ENCODE measurements around the gene NEUROG1.

NEUROG1 gene, protein sequence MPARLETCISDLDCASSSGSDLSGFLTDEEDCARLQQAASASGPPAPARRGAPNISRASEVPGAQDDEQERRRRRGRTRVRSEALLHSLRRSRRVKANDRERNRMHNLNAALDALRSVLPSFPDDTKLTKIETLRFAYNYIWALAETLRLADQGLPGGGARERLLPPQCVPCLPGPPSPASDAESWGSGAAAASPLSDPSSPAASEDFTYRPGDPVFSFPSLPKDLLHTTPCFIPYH

DNA sequence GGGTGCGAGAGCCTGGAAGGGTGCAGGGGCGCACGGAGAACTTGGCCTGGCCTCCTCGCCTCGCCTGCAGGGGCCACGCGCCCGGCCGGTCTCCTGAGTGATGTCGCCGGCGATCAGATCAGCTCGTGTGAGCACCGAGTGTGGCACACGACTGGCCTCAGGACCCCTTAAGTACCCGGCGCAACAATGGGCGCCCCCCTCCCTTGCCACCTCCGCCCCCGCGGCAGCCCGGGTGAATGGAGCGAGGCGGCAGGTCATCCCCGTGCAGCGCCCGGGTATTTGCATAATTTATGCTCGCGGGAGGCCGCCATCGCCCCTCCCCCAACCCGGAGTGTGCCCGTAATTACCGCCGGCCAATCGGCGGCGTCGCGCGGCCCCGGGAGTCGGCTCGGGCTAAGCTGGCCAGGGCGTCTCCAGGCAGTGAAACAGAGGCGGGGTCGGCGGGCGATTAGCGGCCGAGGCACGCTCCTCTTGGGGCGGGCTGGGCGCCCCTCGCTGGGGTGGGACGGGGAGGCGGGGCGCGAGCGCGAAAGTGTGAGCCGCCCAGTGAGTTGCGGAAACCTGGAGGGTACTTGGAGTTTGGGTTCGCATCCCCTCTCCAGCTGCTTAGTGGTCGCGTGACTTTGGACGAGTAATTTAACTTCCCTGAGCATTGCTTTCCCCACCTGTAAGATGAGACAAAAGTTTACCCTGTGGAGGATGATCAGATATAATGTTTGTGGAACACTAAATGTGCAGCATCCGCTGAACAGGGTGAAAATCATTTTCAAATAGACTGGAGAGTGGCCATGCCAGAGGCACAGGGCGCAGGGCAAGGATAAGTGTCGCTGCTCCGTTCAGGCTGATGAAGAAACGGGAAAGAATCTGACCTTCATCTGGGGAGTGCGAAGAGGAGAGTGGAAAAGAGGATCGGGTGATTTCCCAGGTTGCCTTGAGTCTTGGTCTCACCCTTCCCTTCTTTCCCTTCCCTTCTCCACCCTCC is at the start of gene NEUROG1:
NEUROG1 (minus strand) TSS at position 145 of the 982 bp plus-strand sequence. CDS start 274 bp downstream, outside the sequence.
- DNase-seq (ENCODE audit: low spot score) = no peak

GRCh38 chr5:135584918-135585317 is 49.2 kb upstream of the NEUROG1 start:
- DNase-seq (ENCODE audit: low spot score) = no peak

DNA sequence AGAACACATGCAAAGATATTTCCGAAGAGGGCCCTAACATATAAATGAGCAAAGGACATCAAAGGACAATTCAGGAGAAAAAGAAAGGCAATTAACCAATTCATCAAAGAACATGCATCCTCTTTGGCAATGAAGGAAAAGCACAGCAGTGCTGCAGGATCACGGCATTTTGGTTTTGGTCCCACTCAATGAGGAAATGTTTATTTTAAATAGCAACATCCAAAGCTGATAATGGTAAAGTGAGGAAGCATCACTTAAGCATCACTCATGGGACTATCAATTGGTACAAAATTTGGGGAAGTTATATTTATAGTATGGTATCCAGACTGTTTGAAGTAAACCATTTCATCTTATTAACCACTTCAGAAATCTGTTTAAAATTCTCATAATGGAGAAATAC is 48.5 kb upstream of the NEUROG1 start:
- no peak for DNase-seq (ENCODE audit: low spot score)

DNA sequence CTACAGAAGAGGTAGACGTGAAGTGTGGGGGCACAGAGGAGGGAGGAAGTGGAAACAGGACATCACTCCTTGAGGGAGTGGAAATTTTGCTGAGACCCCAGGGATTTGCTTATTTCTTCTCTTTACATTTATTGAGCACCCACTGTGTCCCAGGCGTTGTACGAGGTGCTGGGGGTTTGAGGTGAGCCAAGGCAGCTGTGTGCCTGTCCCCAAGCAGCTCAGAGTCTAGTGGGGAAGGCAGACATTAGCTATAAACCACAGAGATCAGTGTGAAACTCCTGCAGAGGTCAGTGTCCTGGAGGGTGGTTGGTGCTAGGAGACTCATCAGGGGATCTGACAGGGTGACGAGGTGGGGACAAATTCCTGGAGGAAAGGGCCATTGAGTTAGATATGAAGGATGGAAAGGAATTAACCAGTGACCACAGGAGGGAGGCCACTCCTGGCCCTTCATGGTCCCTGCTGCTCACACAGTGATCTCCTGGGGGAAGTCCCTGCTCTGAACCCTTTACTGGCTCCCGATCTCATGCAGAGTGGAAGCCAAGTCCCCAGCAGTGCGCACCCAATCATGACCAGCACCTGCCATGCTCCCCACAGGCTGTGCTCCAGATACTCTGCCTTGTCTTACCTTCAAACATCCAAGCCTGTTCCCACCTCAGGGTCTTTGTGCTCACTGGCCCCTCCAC is 46.5 kb upstream of the NEUROG1 start:
- DNase-seq (ENCODE audit: low spot score) = no peak

- no peak for DNase-seq (ENCODE audit: low spot score)
Observed at GRCh38 chr5:135578685-135579341, 43.0 kb upstream of the NEUROG1 start, which contains the start of gene CXCL14. Gene CXCL14 (minus strand): TSS chr5:135578991. CDS start chr5:135578778, 213 bp downstream.

- DNase-seq (ENCODE audit: low spot score) = no peak
Observed at GRCh38 chr5:135578305-135578684, 42.5 kb upstream of the NEUROG1 start.

DNA sequence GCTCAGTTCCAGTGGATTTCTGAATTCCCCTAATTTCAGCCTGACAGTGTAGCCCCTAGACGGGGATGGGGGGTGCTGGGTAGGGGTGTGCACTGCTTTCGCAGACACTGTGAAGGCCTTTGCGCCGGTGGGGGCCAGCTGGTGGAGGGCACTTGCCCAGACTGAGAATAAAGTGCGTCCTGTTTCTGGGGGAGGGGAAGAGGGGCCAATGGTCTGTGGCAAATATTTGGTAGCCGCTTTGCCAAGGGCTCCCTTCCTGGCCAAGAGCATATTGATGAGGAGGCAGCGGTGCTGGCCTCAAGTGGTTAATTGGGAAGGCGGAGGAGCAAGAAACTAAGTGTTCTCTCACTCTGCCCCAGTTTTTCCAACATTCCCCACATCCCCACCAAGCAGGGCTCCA is 41.7 kb upstream of the NEUROG1 start:
- DNase-seq (ENCODE audit: low spot score) = no peak

DNA sequence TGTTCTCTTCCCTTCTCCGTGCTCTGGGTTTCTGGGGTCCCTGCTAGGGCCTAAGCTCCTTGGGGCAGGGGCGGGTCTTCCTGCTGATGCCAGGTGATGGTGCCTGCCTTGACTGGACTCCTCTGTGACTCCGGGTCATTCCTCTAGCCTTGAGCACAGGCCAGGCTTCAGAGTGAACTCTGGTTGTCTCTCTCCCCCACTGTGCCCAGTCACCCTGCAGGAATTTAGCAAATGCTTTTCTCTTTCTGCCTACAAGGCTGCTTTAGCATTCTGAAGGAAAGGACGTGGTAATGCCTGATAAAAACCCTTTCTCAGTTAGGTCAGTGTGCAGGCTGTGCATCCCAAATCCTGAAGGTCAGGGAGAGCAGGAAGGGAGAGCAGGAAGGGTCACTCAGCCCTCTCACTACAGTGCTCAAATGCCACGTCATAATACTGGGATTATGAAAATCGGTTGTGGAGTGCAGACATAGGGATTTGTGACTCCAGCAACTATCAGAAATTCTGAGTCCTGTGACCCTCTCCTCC is 40.4 kb upstream of the NEUROG1 start:
- DNase-seq (ENCODE audit: low spot score) = no peak

DNA sequence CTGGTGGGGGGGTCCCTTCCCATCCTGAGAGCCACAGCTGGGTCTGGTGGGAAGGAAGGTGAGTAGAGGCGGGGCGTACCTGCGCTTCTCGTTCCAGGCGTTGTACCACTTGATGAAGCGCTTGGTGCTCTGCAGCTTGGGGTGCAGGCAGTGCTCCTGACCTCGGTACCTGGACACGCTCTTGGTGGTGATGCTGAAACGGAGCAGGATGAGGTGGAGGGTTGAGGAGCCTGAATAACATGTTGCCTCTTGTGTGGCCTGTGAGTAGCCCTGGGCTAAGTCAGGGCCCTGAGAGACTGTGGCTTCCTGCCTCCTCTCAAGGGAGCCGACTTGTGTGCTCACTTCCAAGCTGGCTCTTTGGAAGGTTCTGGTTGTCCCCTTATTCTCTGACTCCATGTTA is 38.7 kb upstream of the NEUROG1 start:
- no peak for DNase-seq (ENCODE audit: low spot score)

DNA sequence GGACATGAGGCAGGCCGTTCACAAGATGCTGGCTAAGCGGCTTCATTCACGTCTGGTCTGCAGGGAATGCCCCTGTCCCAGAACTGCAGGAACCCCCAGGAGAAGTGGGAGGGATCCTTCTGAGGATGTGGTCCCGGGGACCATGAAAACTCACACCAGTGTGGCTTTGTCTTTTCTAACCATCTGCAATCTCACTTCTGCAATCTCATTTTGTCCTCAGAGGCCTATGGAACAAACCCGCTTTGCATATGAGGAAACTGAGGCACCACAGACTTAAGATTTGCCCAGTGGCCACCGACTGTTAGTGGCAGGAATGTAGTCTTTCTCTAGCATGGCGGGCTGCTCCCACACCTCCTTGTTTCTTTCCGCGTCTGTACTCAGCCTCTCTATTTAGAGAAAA is 36.1 kb upstream of the NEUROG1 start:
- DNase-seq (ENCODE audit: low spot score) = no peak

- no peak for DNase-seq (ENCODE audit: low spot score)
Observed at GRCh38 chr5:135571066-135571609, 35.4 kb upstream of the NEUROG1 start.

DNA sequence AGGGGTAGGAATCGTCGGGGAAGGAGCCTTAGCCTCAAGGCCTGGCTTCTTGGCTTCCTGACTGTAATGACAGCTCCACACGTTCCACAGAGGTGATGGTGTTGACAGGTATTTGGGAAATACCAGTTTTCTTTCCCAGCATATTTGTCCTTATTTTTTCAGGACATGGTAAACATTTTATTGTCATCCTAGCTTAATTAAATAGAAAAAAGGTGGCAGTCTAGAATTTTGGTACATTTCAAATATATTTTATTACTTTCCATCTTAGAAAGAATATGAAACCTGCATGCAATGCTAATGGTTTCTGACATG is 34.6 kb upstream of the NEUROG1 start:
- DNase-seq (ENCODE audit: low spot score) = no peak

- DNase-seq (ENCODE audit: low spot score) = peak; percentile 46
Observed at GRCh38 chr5:135569755-135570452, 34.1 kb upstream of the NEUROG1 start.

DNA sequence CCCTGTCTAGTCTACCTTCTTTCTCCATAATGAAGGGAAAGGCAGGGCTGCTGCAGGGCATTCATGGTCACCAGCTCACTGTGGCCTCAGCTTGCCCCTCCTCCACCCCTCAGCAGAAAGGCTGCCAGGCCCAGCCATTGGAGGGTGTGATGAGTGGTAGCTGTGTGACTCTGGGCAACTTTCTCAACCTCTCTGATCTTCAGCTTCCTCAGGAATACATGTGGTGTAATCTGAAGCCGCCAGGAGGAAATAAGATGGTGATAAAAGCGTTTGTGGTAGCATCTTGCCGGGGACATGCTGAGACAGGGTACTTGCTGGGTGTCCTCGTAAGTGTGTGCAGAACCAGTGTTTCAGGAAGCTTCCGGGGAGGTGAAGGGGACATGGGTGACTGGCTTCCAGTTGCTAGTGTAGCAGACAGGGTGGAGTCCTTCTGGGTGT is 33.2 kb upstream of the NEUROG1 start:
- no peak for DNase-seq (ENCODE audit: low spot score)

DNA sequence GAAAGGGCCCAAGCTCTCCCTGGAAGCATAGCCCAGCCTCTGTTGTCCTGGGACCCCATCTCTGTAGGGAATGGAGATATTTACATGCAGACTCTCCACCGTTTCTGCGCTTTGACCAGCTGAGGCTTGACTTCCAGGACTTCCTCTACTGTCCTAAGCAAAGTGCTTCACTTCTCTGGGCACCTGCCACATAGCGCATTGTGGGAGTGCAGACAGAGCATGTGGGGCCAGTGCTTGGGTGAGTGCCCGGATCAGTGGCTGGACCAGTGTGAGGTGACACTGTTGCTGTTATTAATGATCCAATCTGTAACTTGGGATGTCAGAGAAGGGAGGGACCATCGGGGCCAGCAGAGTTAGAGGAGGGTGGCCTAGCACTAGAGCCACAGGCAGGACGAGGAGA is 32.5 kb upstream of the NEUROG1 start:
- no peak for DNase-seq (ENCODE audit: low spot score)

DNA sequence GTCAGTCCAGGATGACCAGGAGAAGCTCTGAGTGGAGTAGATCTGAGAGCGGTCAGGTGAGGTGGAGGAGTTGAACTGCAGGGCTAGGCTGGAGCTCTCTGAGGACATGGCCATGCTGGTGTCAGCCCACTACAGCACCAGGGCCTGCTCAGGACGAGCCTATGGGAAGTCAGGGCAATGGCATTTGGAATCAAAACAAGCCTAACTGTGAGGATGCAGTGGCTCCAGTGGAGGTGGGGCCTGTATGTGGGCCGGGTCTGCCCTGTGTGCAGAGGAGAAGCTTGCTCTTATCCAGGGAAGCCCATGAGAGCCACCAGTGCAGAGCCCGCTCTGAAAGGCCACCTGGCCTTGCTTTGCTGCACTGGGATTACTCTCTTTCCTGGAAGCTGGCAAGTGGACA is 31.9 kb upstream of the NEUROG1 start:
- no peak for DNase-seq (ENCODE audit: low spot score)

- DNase-seq (ENCODE audit: low spot score) = no peak
Observed at GRCh38 chr5:135566422-135567400, 30.9 kb upstream of the NEUROG1 start.

GRCh38 chr5:135565725-135566421 is 30.1 kb upstream of the NEUROG1 start:
- peak; percentile 52 for DNase-seq (ENCODE audit: low spot score)

GRCh38 chr5:135565266-135565665 is 29.5 kb upstream of the NEUROG1 start:
- no peak for DNase-seq (ENCODE audit: low spot score)
